GM12873 (cell line): ENCODE results near the gene FAM89A.

ENCODE experiments used
- CTCF ChIP-seq: IDR thresholded peaks from 2 replicates; pipeline ENCODE4 v1.5.1; 2012; ENCODE audit warnings: low read depth, mild to moderate bottlenecking, moderate library complexity, low read length, control low read depth; ENCODE audit not compliant: insufficient read depth; ENCODE audit errors: missing control alignments

FAM89A gene

GRCh38 chr1:230972855-230973271 lies 67.2 kb downstream of the FAM89A start:
- no peak for TF ChIP-seq CTCF

GRCh38 chr1:230971771-230972170 lies 68.3 kb downstream of the FAM89A start:
- no peak for TF ChIP-seq CTCF

GRCh38 chr1:230970432-230970831 lies 69.6 kb downstream of the FAM89A start:
- no peak for TF ChIP-seq CTCF
